Endodermal cell (in vitro differentiated cells): ENCODE results near the gene SBF2. TPM values are rescaled to one million over a fixed set of nuclear protein-coding genes. Genes with fewer than 3 reads are reported as not detected.

Source experiments
- DNase-seq: peaks from one replicate; pipeline ENCODE4 v3.0.0-alpha.2; 2017
- H3K27ac ChIP-seq: 2 replicates; pipeline ENCODE4 v1.5.1; 2013; ENCODE audit warnings: mild to moderate bottlenecking, low read depth, low read length, moderate library complexity
- H3K27me3 ChIP-seq: 2 replicates; pipeline ENCODE4 v1.6.1; 2013; ENCODE audit warnings: mild to moderate bottlenecking, low read length, moderate library complexity; ENCODE audit not compliant: insufficient read depth, control insufficient read depth, poor library complexity, severe bottlenecking
- H3K36me3 ChIP-seq: 2 replicates; pipeline ENCODE4 v1.7.0; 2013; ENCODE audit warnings: mild to moderate bottlenecking, low read length, moderate library complexity; ENCODE audit not compliant: control insufficient read depth, insufficient read depth
- H3K4me1 ChIP-seq: one replicate; pipeline ENCODE4 v1.7.0; 2013; ENCODE audit warnings: low read length; ENCODE audit not compliant: control insufficient read depth, insufficient read depth
- H3K4me3 ChIP-seq: 2 replicates; pipeline ENCODE4 v1.5.1; 2013; ENCODE audit warnings: mild to moderate bottlenecking, low read length, moderate library complexity
- H3K9ac ChIP-seq: 2 replicates; pipeline ENCODE4 v1.6.1; 2013; ENCODE audit warnings: mild to moderate bottlenecking, low read length, moderate library complexity; ENCODE audit not compliant: poor library complexity, severe bottlenecking; ENCODE audit errors: extremely low read depth
- H3K9me3 ChIP-seq: 2 replicates; pipeline ENCODE4 v1.6.1; 2013; ENCODE audit warnings: mild to moderate bottlenecking, low read length, moderate library complexity; ENCODE audit not compliant: control insufficient read depth
- H3K27ac Mint-ChIP-seq: 2 replicates; pipeline ENCODE4 v1.8.0; 2020; ENCODE audit warnings: mixed read lengths
- H3K27me3 Mint-ChIP-seq: 2 replicates; pipeline ENCODE4 v1.8.0; 2021; ENCODE audit warnings: mild to moderate bottlenecking, mixed read lengths; ENCODE audit not compliant: insufficient read depth
- H3K36me3 Mint-ChIP-seq: 2 replicates; pipeline ENCODE4 v1.8.0; 2020; ENCODE audit warnings: low read depth, mixed read lengths
- H3K4me1 Mint-ChIP-seq: 2 replicates; pipeline ENCODE4 v1.8.0; 2020; ENCODE audit warnings: mixed read lengths
- H3K4me3 Mint-ChIP-seq: 2 replicates; pipeline ENCODE4 v1.8.0; 2020; ENCODE audit warnings: mild to moderate bottlenecking, moderate library complexity, mixed read lengths
- H3K9me3 Mint-ChIP-seq: 2 replicates; pipeline ENCODE4 v1.8.0; 2020; ENCODE audit warnings: mild to moderate bottlenecking, mixed read lengths
- WGBS, 2 experiments: methylation state at CpG; one replicate each; pipeline versions ENCODE4 v1.1.5 to v1.1.7; 2013; ENCODE audit warnings: missing lambda C conversion rate in 2 of 2, mixed read lengths in 1 of 2; ENCODE audit not compliant: insufficient coverage in 1 of 2, insufficient read length in 1 of 2; 5-methylcytosine and 5-hydroxymethylcytosine counted together
- total RNA-seq, 2 donors: library from RNA; stranded (reverse); fragmentation: NEBNext Ultra II Directional in 1 of 2; extraction: Animal tissue kit (Norgen Biotek cat#: 25700) in 1 of 2; gene quantifications; 2 replicates in 1 of 2; 3 replicates in 1 of 2; pipeline ENCODE4 v1.2.1, GENCODE V29; 2021
- TF ChIP-seq, protein P1 (sequence below): fragments of 200-600 bp; sonication (generic); conservative IDR thresholded peaks from 2 replicates; pipeline ENCODE4 v1.5.0; 2021; ENCODE audit warnings: antibody characterized with exemption, mild to moderate bottlenecking

The SBF2 gene
- total RNA-seq, 2 donors from 2014 or later = 27.1 to 32.5 TPM

DNA sequence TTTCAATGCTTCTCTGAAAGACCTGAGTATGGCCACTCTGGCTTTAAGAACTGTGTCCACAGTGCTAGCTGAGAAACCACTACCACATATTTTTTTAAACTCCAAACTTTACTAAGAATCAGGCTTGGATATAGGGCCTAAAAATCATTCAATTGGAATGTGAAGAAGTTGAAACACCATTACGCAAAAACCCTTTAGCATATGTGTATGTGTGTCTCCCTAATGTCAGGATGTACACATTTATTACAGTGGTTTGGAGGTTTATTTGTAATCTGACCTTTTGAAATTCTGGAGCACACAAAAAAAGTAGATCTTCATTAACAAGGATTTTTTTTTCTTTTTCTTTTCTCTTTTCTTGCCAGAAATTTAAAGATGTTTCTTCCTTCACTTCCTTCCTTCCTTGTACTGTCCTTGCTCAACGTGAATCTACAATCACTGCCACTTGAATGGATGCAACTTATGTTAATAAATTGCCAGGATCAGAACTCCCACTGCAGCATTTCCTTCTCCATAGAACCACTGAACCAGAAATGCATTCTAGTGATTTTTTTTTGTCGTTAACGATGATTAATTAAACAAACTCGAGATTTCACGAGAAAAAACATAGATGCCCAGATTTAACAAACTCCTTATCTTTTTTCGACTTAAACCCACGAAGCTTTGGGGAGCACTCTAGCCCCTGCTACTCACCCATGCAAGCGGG is 7.8 kb upstream of the SBF2 start:
- peaks cover 23% of the 10 kb centered on the region for H3K36me3 ChIP-seq
- TF ChIP-seq, protein P1, sequence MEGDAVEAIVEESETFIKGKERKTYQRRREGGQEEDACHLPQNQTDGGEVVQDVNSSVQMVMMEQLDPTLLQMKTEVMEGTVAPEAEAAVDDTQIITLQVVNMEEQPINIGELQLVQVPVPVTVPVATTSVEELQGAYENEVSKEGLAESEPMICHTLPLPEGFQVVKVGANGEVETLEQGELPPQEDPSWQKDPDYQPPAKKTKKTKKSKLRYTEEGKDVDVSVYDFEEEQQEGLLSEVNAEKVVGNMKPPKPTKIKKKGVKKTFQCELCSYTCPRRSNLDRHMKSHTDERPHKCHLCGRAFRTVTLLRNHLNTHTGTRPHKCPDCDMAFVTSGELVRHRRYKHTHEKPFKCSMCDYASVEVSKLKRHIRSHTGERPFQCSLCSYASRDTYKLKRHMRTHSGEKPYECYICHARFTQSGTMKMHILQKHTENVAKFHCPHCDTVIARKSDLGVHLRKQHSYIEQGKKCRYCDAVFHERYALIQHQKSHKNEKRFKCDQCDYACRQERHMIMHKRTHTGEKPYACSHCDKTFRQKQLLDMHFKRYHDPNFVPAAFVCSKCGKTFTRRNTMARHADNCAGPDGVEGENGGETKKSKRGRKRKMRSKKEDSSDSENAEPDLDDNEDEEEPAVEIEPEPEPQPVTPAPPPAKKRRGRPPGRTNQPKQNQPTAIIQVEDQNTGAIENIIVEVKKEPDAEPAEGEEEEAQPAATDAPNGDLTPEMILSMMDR = no peak
- peaks cover 51% of the 10 kb centered on the region for H3K27me3 ChIP-seq
- H3K9me3 Mint-ChIP-seq = no peaks in the 10 kb centered on the region
- no peak for DNase-seq
- no peaks in the 10 kb centered on the region for H3K4me1 ChIP-seq
- peak overlapping the region; percentile 93 for H3K4me3 ChIP-seq
- peaks cover 1% of the 10 kb centered on the region for H3K36me3 Mint-ChIP-seq
- H3K4me1 Mint-ChIP-seq = peaks cover 21% of the 10 kb centered on the region
- H3K4me3 Mint-ChIP-seq = peak overlapping the region; percentile 71
- 0 to 15% methylated on average over 3 to 9 of the region's 9 CpGs for WGBS, 2 experiments
- no peaks in the 10 kb centered on the region for H3K9me3 ChIP-seq
- no peak overlapping the region for H3K27ac ChIP-seq
- no peak overlapping the region for H3K27ac Mint-ChIP-seq
- peak overlapping the region; percentile 70 for H3K9ac ChIP-seq
- H3K27me3 Mint-ChIP-seq = peaks cover 81% of the 10 kb centered on the region

DNA sequence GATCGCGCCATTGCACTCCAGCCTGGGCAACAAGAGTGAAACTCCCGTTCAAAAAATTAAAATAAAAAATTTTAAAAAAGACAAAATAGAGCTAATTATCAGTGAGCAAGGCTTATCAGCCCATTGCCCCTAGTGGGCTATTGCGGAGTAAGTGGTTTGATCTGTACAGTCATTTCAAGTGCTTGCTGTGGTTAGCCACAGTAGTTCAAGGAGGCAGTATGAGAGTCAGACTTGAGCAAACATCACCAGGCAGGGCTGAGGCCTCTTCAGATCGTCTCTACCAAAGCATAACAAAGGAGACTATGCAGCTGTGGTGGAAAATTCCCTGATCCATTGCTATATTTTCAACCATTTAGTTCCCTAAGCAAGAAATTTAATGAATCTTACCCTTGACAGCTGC is 4.3 kb upstream of the SBF2 start:
- no peak for DNase-seq
- Histone ChIP-seq H3K36me3 (peaks cover 11% of the 10 kb centered on the region), H3K4me1 (no peaks in the 10 kb centered on the region), H3K4me3 (no peak overlapping the region), H3K27me3 (peaks cover 28% of the 10 kb centered on the region), H3K9me3 (no peaks in the 10 kb centered on the region), H3K27ac (no peak overlapping the region), H3K9ac (no peak overlapping the region)
- H3K27me3 Mint-ChIP-seq = peaks cover 77% of the 10 kb centered on the region
- no peak overlapping the region for H3K27ac Mint-ChIP-seq
- H3K36me3 Mint-ChIP-seq = no peaks in the 10 kb centered on the region
- H3K4me1 Mint-ChIP-seq = peaks cover 19% of the 10 kb centered on the region
- no peak overlapping the region for H3K4me3 Mint-ChIP-seq
- TF ChIP-seq, protein P1 = peak; percentile 53
- 70% methylated on average over 2 to 4 of the region's 5 CpGs for WGBS, 2 experiments
- H3K9me3 Mint-ChIP-seq = no peaks in the 10 kb centered on the region

DNA sequence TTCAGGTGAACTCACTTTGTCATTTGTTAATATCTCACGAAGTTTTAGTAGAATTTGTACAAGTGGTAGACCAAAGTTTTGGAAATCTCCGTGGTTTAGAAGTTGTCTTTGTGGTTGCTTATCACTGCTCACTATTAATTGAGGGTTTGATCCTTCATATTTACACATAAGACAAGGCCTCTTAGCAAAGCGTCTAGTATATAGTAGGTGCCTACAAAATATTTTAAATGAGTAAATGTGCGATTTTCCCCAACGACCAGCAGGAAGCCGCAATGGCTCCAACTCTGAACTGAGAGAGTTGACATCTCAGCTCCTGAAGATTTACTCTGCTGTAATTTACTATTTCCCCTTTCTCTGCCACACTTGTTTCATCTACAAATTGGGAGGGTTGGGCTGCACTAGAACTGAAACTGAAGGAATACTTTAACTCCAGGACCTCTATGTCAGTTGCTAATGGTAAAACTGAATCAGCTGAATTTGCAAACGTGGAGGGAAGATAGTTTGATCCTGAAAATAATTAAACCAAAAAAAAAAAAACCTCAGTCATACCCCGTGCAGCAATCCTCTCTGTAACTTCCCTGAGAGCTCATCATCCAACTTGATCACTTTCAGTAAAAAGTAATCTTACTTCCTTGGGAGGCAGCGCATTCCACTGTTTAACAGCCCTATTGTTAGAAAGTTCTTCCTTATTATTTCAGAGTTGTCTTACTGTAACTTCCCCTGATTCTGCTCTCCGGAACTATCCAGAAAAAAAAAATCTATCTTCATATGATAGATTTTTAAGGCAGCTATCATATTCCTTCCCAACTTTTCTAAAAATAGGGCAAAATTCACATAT is 1.3 kb upstream of the SBF2 start:
- Histone ChIP-seq H3K9me3 (no peaks in the 10 kb centered on the region), H3K9ac (peak overlapping the region; percentile 71), H3K4me3 (peak overlapping the region; percentile 96), H3K36me3 (peaks cover 11% of the 10 kb centered on the region), H3K4me1 (no peaks in the 10 kb centered on the region), H3K27me3 (no peaks in the 10 kb centered on the region), H3K27ac (no peak overlapping the region)
- Mint-ChIP-seq H3K36me3 (peaks cover 1% of the 10 kb centered on the region), H3K4me1 (peaks cover 25% of the 10 kb centered on the region), H3K27me3 (peaks cover 47% of the 10 kb centered on the region), H3K27ac (no peak overlapping the region), H3K4me3 (peak overlapping the region; percentile 76), H3K9me3 (no peaks in the 10 kb centered on the region)
- TF ChIP-seq, protein P1 = no peak
- 40 to 44% methylated on average over 6 to 9 of the region's 10 CpGs for WGBS, 2 experiments
- no peak for DNase-seq
